Heart left ventricle (tissue), 16 donors: ENCODE data around the gene C19orf67. TPM values are rescaled to one million over a fixed set of nuclear protein-coding genes. Genes with fewer than 3 reads are reported as not detected.
A peak's percentile ranks its signal among the peaks of the same experiment; 100 is the strongest.

ENCODE experiments used
- ATAC-seq, 4 donors: fragments of 200-7000 bp; cut with Tn5 transposase; one replicate each; pipeline ENCODE4 v1.9.1; 2020 to 2022; ENCODE audit warnings: moderate library complexity in 4 of 4, mild to moderate bottlenecking in 3 of 4, moderate number of reproducible peaks in 1 of 4
- DNase-seq, 5 donors: peaks; one replicate each; pipeline ENCODE4 v3.0.0-alpha.2; 2020
- H3K27ac ChIP-seq, 12 donors: fragments of 200-600 bp; sonication (generic) in 4 of 12; one replicate each; pipeline versions ENCODE4 v1.5.0 to v1.8.0; 2016 to 2022; ENCODE audit warnings: mild to moderate bottlenecking in 2 of 12
- H3K27me3 ChIP-seq, 9 donors: fragments of 200-600 bp; sonication (generic) in 2 of 9; one replicate each; pipeline versions ENCODE4 v1.5.1 to v1.8.0; 2016 to 2022; ENCODE audit warnings: mild to moderate bottlenecking in 3 of 9
- H3K36me3 ChIP-seq, 9 donors: fragments of 200-600 bp; sonication (generic) in 2 of 9; one replicate each; pipeline versions ENCODE4 v1.5.0 to v1.8.0; 2018 to 2022; ENCODE audit warnings: mild to moderate bottlenecking in 2 of 9
- H3K4me1 ChIP-seq, 12 donors: fragments of 200-600 bp; sonication (generic) in 4 of 12; one replicate each; pipeline versions ENCODE4 v1.5.0 to v1.8.0; 2016 to 2022; ENCODE audit warnings: mild to moderate bottlenecking in 3 of 12
- H3K4me3 ChIP-seq, 12 donors: fragments of 200-600 bp; sonication (generic) in 4 of 12; one replicate each; pipeline versions ENCODE4 v1.5.0 to v1.8.0; 2017 to 2022; ENCODE audit warnings: mild to moderate bottlenecking in 9 of 12, moderate library complexity in 4 of 12
- H3K9me3 ChIP-seq, 12 donors: fragments of 200-600 bp; sonication (generic) in 4 of 12; one replicate each; pipeline versions ENCODE4 v1.5.0 to v1.8.0; 2016 to 2022; ENCODE audit warnings: mild to moderate bottlenecking in 1 of 12
- CTCF ChIP-seq, 12 donors: fragments of 200-600 bp; sonication (generic) in 4 of 12; IDR thresholded peaks; one replicate each; pipeline versions ENCODE4 v1.5.0 to v1.8.0; 2018 to 2022; ENCODE audit warnings: antibody characterized with exemption in 12 of 12, mild to moderate bottlenecking in 5 of 12
- POLR2A ChIP-seq, 2 donors: fragments of 450-650 bp; IDR thresholded peaks; one replicate each; pipeline ENCODE4 v1.6.1; 2017; ENCODE audit warnings: antibody characterized with exemption in 2 of 2, mild to moderate bottlenecking in 2 of 2, moderate library complexity in 2 of 2
- WGBS, 4 donors: extraction: QIAGEN DNeasy Blood & Tissue Kit in 2 of 4; methylation state at CpG; one replicate each; pipeline versions ENCODE4 v1.1.5 to v1.1.7; 2013 to 2018; 5-methylcytosine and 5-hydroxymethylcytosine counted together
- intact Hi-C, 10 donors: fragments of 100-400 bp; cut with DNase I; formaldehyde crosslinking; loops; one replicate each; pipeline versions ENCODE4 v1.11.1 to v1.14.2; 2022
- polyA plus RNA-seq, 2 donors: library from polyadenylated mRNA; stranded (reverse); fragments of 200-250 nt; gene quantifications; one replicate each; pipeline ENCODE4 v1.2.3, GENCODE V29; 2013
- total RNA-seq, 9 donors: library from RNA; depleted of rRNA in 2 of 9; stranded (reverse); fragments of >200 nt in 2 of 9; fragmentation: NEBNext Ultra II Directional in 3 of 9; extraction: Animal tissue kit (Norgen Biotek cat#: 25700) in 3 of 9; gene quantifications; one replicate each; pipeline versions ENCODE4 v1.1.0 to v1.2.4, GENCODE V29; 2016 to 2023
- donor health status: ischemic (EF 13 %, LVEDD 7.1; RV severe dilation, severe dysfunction).
- donor health status: healthy with polysubstance abuse.
- donor health status: DM: no; HTN: yes; CAD: no.
- donor health status: DM: no; HTN: no; CAD: no.
- donor health status: ischemic (EF 25% LVEDD 6.9; RV normal size, moderate dysfunction).
- donor health status: ischemic (EF 25% LVEDD 5.7; RV mildly dilated, moderate dysfunction).
- donor health status: healthy.
- donor health status: DM: yes; HTN: yes; CAD: no.
- donor health status: ischemic (EF 35%, LVEDD 5.7; RV mildly dilated, moderate dysfunction).
- donor health status: nonischemic (EF 11% LVEDD 7.7; RV severe dilation, severe dysfunction).
- donor health status: DM: yes; HTN: yes; CAD: no.
- donor health status: PGD.
- donor health status: ischemic (EF 29% LVEDD 5.4; RV normal size, mild dysfunction).
- donor health status: nonischemic (EF 23%, LVEDD 6.1; RV moderate dilation, normal function).

Gene C19orf67
- total and polyA plus RNA-seq, 11 donors: not detected

DNA sequence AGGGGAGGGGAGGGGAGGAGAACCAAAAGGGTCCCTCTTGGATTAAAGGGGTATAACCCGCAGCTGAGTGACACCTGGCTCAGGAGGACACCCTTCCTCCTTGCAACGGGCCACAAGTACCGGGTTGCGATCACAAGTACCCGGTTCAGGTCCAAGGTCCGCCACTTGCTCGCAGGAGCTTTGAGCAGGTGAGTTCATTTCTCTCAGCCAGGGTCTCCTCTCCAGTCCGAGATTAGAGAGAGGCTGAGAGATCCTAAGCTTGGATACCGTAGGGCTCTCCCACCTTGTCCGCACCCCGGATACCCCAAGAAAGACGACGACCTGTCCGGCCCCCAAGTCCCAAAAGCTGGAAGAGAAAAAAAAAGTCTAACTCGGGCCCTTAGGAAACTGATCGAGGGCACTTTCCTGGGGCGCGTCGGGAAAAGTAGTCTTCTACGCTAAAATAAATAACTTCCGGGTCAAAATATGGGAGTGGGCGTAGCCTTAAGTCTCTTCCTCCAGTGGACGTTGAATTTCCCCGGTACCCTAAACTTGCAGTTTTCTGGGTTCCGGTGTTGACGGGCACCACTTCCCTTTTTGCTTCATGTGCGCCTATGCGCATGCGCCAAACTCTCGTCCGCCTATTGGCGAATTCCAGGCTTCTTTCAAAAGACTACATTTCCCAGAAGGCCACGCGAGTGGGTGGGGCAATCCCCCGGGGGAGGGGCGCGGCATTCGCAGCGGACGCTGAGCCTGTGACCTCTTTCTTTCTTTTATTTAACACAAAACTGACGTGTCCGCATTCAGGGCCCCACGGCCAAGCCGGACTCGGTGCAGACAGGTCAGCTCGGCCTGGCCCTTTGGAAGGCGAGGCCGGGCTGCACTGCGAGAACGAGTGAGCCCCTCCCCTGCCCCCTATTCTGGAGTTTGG lies 4.4 kb downstream of the C19orf67 start:
- intact Hi-C loops: loop anchor here in 3 of 10 donors (5.0 to 10.0 kb wide), 2 partner anchors 36 to 306 kb away; partner anchors contain the start of genes PRKACA (in 3 of the 3) and C19orf53 (in 1 of the 3)

GRCh38 chr19:14078411-14078810 lies 7.2 kb downstream of the C19orf67 start:
- Histone ChIP-seq H3K4me3 (no peak overlapping the region), H3K36me3 (no peaks in the 10 kb centered on the region), H3K9me3 (no peaks in the 10 kb centered on the region), H3K27me3 (no peaks in the 10 kb centered on the region), H3K4me1 (peaks cover 4 to 53% (median 24%) of the 10 kb centered on the region in 12 donors), H3K27ac (peak overlapping the region in 1 of 12 donors; percentile 71)
- DNase-seq (no peak), ATAC-seq (no peak)
- no peak for TF ChIP-seq CTCF (IDR thresholded peaks at IDR 0.05)
- no peak for TF ChIP-seq POLR2A (IDR thresholded peaks at IDR 0.05)
- intact Hi-C loops: loop anchor here in 2 of 10 donors (10.0 kb wide), 3 partner anchors 124 to 484 kb away; partner anchors contain the start of gene DCAF15 (in 1 of the 2)
- 73 to 86% (median 79%) methylated on average over 2 of the region's 2 CpGs for WGBS, 4 donors

More for the DNA sequence above, 4.4 kb downstream of the C19orf67 start:
- 0 to 1% (median 0%) methylated on average over 48 to 50 of the region's 50 CpGs for WGBS, 4 donors
- H3K9me3 ChIP-seq: no peaks in the 10 kb centered on the region
- peak overlapping the region; percentile 27 to 95 (median 72) for H3K4me3 ChIP-seq
- TF ChIP-seq CTCF (IDR thresholded peaks at IDR 0.05) (no peak), POLR2A (IDR thresholded peaks at IDR 0.05) (peak in 1 of 2 donors; percentile 85)
- DNase-seq: peak; percentile 98 to 100 (median 99)
- peaks cover 4 to 31% (median 17%) of the 10 kb centered on the region in 12 donors for H3K4me1 ChIP-seq
- peak overlapping the region; percentile 81 to 97 (median 92) for H3K27ac ChIP-seq
- peak; percentile 92 to 98 (median 94) for ATAC-seq
- no peaks in the 10 kb centered on the region for H3K36me3 ChIP-seq
- no peaks in the 10 kb centered on the region for H3K27me3 ChIP-seq

- 3 to 5% (median 4%) methylated on average over 26 to 44 of the region's 44 CpGs for WGBS, 4 donors
- intact Hi-C loops: loop anchor here (1.0 to 10.0 kb wide), 9 partner anchors 43 to 479 kb away; partner anchors contain the start of genes ASF1B (in 5 of the 10), PRKACA (in 2 of the 10), DCAF15 (in 1 of the 10) and RFX1 (in 1 of the 10)
- Histone ChIP-seq H3K4me1 (peaks cover 0 to 51% (median 25%) of the 10 kb centered on the region in 12 donors), H3K36me3 (no peaks in the 10 kb centered on the region), H3K4me3 (peak overlapping the region; percentile 45 to 89 (median 74)), H3K27me3 (no peaks in the 10 kb centered on the region), H3K27ac (peak overlapping the region; percentile 69 to 98 (median 91)), H3K9me3 (no peaks in the 10 kb centered on the region)
- TF ChIP-seq POLR2A (IDR thresholded peaks at IDR 0.05) (no peak), CTCF (IDR thresholded peaks at IDR 0.05) (no peak)
- ATAC-seq (peak in 2 of 4 donors; percentile 1 to 2), DNase-seq (peak in 1 of 5 donors; percentile 36)
These were observed 11.4 kb downstream of the C19orf67 start for GRCh38 chr19:14073925-14074838.
